OCI-LY7 (cell line): Measurements from ENCODE around the gene AOAH.

Experiments used
- CTCF ChIP-seq: fragments of 200-600 bp; sonication (generic); conservative IDR thresholded peaks from 2 replicates; pipeline ENCODE4 v1.5.1; 2014; ENCODE audit warnings: mild to moderate bottlenecking, antibody characterized with exemption, low read length, moderate library complexity, mixed read lengths
- EZH2phosphoT487 ChIP-seq: fragments of 200-600 bp; sonication (generic); IDR thresholded peaks from 2 replicates; pipeline ENCODE4 v1.6.1; 2018; ENCODE audit warnings: low read depth, borderline replicate concordance, mild to moderate bottlenecking, mixed run types, antibody characterized with exemption, low read length, moderate library complexity, mixed read lengths

GRCh38 chr7:36474283-36475010 is 249.8 kb downstream of the AOAH start:
- TF ChIP-seq CTCF (no peak), EZH2phosphoT487 (no peak)
